K562 (cell line): ENCODE results near the gene LIMD2. TPM values are rescaled to one million over a fixed set of nuclear protein-coding genes. Genes with fewer than 3 reads are reported as not detected.

Experiments
- ATF4 ChIP-seq: fragments of 450-650 bp; formaldehyde crosslinking; IDR thresholded peaks from 2 replicates; pipeline ENCODE4 v1.4.0; 2022; ENCODE audit warnings: mild to moderate bottlenecking, moderate library complexity
- EP300 ChIP-seq: IDR thresholded peaks from 2 replicates; pipeline ENCODE4 v1.6.1; 2012; ENCODE audit warnings: low read length, improper control_type of control experiment
- ETV5 ChIP-seq: sonication (generic); formaldehyde crosslinking; IDR thresholded peaks from 2 replicates; pipeline ENCODE4 v1.4.0; 2020; ENCODE audit warnings: low read depth, mild to moderate bottlenecking, missing genetic modification reagents
- GTF2A2 ChIP-seq: IDR thresholded peaks from 2 replicates; pipeline ENCODE4 v1.6.1; 2016; ENCODE audit warnings: mild to moderate bottlenecking, missing genetic modification characterization, missing compliant biosample characterization
- HLTF ChIP-seq: fragments of 450-650 bp; IDR thresholded peaks from 2 replicates; pipeline ENCODE4 v1.6.1; 2016
- JUND ChIP-seq, 2 experiments: IDR thresholded peaks; 2 replicates in 1 of 2; 3 replicates in 1 of 2; pipeline ENCODE4 v1.6.1; 2011; ENCODE audit warnings: borderline replicate concordance in 2 of 2, low read depth in 2 of 2, low read length in 2 of 2, improper control_type of control experiment in 1 of 2, missing biosample characterization in 1 of 2, missing genetic modification characterization in 1 of 2, missing genetic modification reagents in 1 of 2
- KAT7 ChIP-seq: sonication (generic); formaldehyde crosslinking; IDR thresholded peaks from 2 replicates; pipeline ENCODE4 v1.8.0; 2022; ENCODE audit warnings: missing genetic modification reagents, mild to moderate bottlenecking, borderline replicate concordance
- MCM2 ChIP-seq: fragments of 450-650 bp; IDR thresholded peaks from 2 replicates; pipeline ENCODE4 v1.6.1; 2017; ENCODE audit warnings: low read depth, mild to moderate bottlenecking
- NR4A1 ChIP-seq, 2 experiments: fragments of 250-450 bp in 1 of 2; fragments of 450-650 bp in 1 of 2; sonication (Bioruptor Pico) in 1 of 2; IDR thresholded peaks; 2 replicates each; pipeline versions ENCODE4 v1.4.0 to v1.6.1; 2016 to 2020; ENCODE audit warnings: mild to moderate bottlenecking in 2 of 2, missing compliant biosample characterization in 1 of 2, missing genetic modification characterization in 1 of 2, moderate library complexity in 1 of 2
- PHF20 ChIP-seq: fragments of 450-650 bp; IDR thresholded peaks from 2 replicates; pipeline ENCODE4 v1.6.1; 2018; ENCODE audit not compliant: partially characterized antibody
- PHF21A ChIP-seq: fragments of 450-650 bp; IDR thresholded peaks from 2 replicates; pipeline ENCODE4 v1.6.1; 2017; ENCODE audit warnings: low read depth, borderline replicate concordance
- POLR2AphosphoS5 ChIP-seq: IDR thresholded peaks from 2 replicates; pipeline ENCODE4 v1.6.1; 2011; ENCODE audit warnings: mild to moderate bottlenecking, low read depth, low read length, moderate library complexity; ENCODE audit not compliant: control insufficient read depth, insufficient read depth
- TBP ChIP-seq: optimal IDR thresholded peaks from 2 replicates; pipeline ENCODE3; 2011; ENCODE audit warnings: low read depth, low read length, improper control_type of control experiment
- U2AF1 ChIP-seq: fragments of 200-400 bp; formaldehyde crosslinking; optimal IDR thresholded peaks from 2 replicates; pipeline ENCODE3; 2017; ENCODE audit warnings: mild to moderate bottlenecking, low read depth, low read length, moderate library complexity
- VEZF1 ChIP-seq: fragments of 200-800 bp; sonication (Bioruptor generic); IDR thresholded peaks from 2 replicates; pipeline ENCODE4 v1.6.1; 2017; ENCODE audit warnings: missing genetic modification characterization, missing compliant biosample characterization
- ZBTB9 ChIP-seq: fragments of 450-650 bp; formaldehyde crosslinking; IDR thresholded peaks from 2 replicates; pipeline ENCODE4 v1.4.0; 2020; ENCODE audit warnings: mild to moderate bottlenecking, moderate library complexity
- ZFPM2 ChIP-seq: fragments of 250-450 bp; sonication (Bioruptor Pico); IDR thresholded peaks from 2 replicates; pipeline ENCODE4 v1.5.1; 2022; ENCODE audit warnings: mild to moderate bottlenecking
- ZHX1 ChIP-seq: fragments of 150-350 bp; conservative IDR thresholded peaks from 2 replicates; pipeline ENCODE4 v1.6.1; 2014; ENCODE audit warnings: low read length
- ZKSCAN3 ChIP-seq: fragments of 250-450 bp; sonication (Bioruptor Pico); IDR thresholded peaks from 2 replicates; pipeline ENCODE4 v1.4.0; 2020
- ZNF175 ChIP-seq: fragments of 200-800 bp; sonication (Bioruptor generic); IDR thresholded peaks from 2 replicates; pipeline ENCODE4 v1.6.1; 2016; ENCODE audit warnings: low read depth, mild to moderate bottlenecking, missing genetic modification characterization, missing compliant biosample characterization
- polyA plus RNA-seq, 8 experiments: library from polyadenylated mRNA; depleted of rRNA in 4 of 8; stranded (reverse) in 5 of 8; unstranded in 3 of 8; fragments of >200 nt; fragmentation: Nextera tagmentation in 2 of 8; fragmentation: Illumina TruSeq in 1 of 8; extraction: Ambion mirVana in 2 of 8; extraction: Trizol in 1 of 8; gene quantifications; 2 replicates each; pipeline versions ENCODE4 v1.2.1 to v1.2.3, GENCODE V29; 2011 to 2014; ENCODE audit warnings: inconsistent platforms in 1 of 8, missing spikeins in 1 of 8
- total RNA-seq, 7 experiments: library from RNA; depleted of rRNA in 6 of 7; stranded (reverse); fragments of >200 nt in 6 of 7; fragmentation: Illumina TruSeq in 2 of 7; extraction: Trizol in 2 of 7; gene quantifications; 2 replicates each; pipeline versions ENCODE4 v1.2.1 to v1.2.3, GENCODE V29; 2011 to 2021; ENCODE audit warnings: low replicate concordance in 1 of 7

The LIMD2 gene
- total and polyA plus RNA-seq, 9 of the 15 experiments (the other 6 are each of a cell fraction or from before 2014, with no cell fraction given) = 0.07 to 11.2 (median 2.8) TPM

GRCh38 chr17:63675607-63676546, 24.0 kb downstream of the LIMD2 start (continued):
- TF ChIP-seq PHF20 (peak; percentile 19), ZBTB9 (CRISPR knock-in tag) (peak; percentile 55; the same call in 1 of the 2 replicates), ZNF175 (0 out of 2 replicates have a peak, but pooled peaks have one; percentile 28), PHF21A (no peak), TBP (peak; percentile 46), KAT7 (CRISPR knock-in tag) (peak; percentile 73), EP300 (peak; percentile 45; the same call in 1 of the 2 replicates), ZHX1 (no peak), ETV5 (no peak), POLR2AphosphoS5 (peak; percentile 66), MCM2 (no peak), HLTF (no peak), VEZF1 (CRISPR knock-in tag) (peak; percentile 43; the same call in 1 of the 2 replicates), U2AF1 (no peak), ZKSCAN3 (no peak), GTF2A2 (no peak), ATF4 (CRISPR knock-in tag) (no peak), NR4A1 (CRISPR knock-in tag; IDR thresholded peaks at IDR 0.05) (no peak), NR4A1 (tag; IDR thresholded peaks at IDR 0.05) (no peak), JUND (IDR thresholded peaks at IDR 0.05; ENCODE audit: borderline replicate concordance, low read depth, low read length) (peak; percentile 47; the same call in 1 of the 2 replicates), JUND (tag; IDR thresholded peaks at IDR 0.05; ENCODE audit: borderline replicate concordance, low read depth, low read length) (peak; percentile 52; the same call in 1 of the 3 replicates), ZFPM2 (CRISPR knock-in tag) (no peak)
